Erythroblast (primary cell): ENCODE data around the gene ACTR2.

ENCODE experiments used
- DNase-seq, 2 experiments: peaks; one replicate each; lab custom pipeline; 2025; lab: John Stamatoyannopoulos, UW
- GATA1 ChIP-seq: IDR thresholded peaks from 2 replicates; pipeline ENCODE4 v1.6.1; 2011; ENCODE audit warnings: low read depth, mild to moderate bottlenecking, control low read depth, low read length, moderate library complexity
- POLR2A ChIP-seq: IDR thresholded peaks from 2 replicates; pipeline ENCODE4 v1.6.1; 2011; ENCODE audit warnings: mild to moderate bottlenecking, low read length

Gene ACTR2

DNA sequence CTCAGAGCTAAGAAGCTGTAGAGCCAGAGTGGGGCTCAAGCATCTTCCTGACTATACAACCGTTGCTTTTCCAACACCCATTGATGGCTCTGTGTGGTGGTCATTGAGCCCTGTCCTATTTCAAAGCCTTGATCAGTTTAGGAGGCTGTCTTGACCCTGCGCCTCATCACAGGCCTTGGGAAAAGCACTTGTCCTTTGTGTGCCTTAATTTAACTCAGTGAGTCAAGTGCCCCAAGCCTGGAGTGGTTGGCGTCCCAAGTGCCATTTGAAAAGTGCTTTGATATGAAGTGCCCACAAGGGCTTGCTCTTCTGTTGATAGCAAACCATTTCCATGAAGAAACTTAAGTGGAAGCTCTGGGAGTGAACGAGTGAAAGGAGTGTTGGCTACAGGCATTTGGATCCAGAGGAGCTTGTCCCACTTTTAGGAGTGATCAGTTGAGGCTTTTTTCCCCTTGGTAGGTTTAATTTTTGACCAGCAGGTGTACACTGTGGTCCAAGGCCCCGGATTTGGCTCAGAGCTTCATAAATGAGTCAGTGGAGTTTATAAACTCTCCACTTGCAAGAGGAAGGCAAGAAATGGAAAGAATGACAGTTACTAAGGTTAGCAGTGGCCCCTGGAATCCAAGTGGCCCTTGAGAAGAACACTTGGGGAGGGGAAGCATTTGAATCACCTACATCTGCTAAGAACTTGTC, 50.3 kb downstream of the ACTR2 start:
- DNase-seq: no peak
- no peak for TF ChIP-seq GATA1
- TF ChIP-seq POLR2A: no peak

DNA sequence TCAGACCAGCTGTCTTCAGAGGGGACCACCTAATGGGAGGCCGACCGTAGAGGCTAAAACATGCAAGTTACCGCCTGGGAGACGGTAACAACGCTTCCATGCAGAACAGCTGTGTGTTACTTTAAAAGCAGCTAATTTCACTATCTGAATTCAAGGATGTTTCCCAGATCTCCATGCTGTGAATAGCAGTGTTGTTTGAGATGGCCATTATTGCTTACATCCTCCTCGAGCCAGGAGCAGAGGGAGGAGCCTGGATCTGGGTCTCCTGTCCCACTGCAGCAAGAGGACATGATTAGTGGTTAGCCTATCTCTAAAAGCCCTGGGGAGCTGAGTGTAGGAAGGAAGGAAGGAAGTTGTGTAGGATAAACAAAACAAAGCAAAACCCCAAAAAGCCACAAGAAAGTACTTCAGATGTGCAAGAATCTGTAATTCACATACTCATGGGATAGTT, 50.9 kb downstream of the ACTR2 start:
- no peak for DNase-seq
- no peak for TF ChIP-seq GATA1
- no peak for TF ChIP-seq POLR2A

DNA sequence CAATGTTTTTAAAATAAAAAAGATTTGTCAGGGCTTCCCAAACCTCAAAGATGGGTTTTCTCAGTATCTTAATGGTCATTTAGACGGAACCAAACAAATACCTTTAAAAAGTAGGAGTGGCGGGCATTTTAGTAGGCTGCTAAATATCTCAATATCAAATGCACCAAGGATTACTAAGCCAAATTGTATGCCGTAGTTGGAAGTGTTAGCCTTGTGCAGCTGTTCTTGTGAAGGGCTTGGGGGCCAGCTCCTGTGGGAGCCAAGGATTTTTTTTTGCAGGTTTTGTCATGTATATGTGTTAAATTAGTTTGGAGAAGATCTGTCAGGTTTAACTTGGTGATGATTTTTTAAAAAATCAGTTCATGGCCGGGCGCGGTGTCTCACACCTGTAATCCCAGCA, 52.1 kb downstream of the ACTR2 start:
- no peak for TF ChIP-seq GATA1
- TF ChIP-seq POLR2A: no peak
- no peak for DNase-seq

DNA sequence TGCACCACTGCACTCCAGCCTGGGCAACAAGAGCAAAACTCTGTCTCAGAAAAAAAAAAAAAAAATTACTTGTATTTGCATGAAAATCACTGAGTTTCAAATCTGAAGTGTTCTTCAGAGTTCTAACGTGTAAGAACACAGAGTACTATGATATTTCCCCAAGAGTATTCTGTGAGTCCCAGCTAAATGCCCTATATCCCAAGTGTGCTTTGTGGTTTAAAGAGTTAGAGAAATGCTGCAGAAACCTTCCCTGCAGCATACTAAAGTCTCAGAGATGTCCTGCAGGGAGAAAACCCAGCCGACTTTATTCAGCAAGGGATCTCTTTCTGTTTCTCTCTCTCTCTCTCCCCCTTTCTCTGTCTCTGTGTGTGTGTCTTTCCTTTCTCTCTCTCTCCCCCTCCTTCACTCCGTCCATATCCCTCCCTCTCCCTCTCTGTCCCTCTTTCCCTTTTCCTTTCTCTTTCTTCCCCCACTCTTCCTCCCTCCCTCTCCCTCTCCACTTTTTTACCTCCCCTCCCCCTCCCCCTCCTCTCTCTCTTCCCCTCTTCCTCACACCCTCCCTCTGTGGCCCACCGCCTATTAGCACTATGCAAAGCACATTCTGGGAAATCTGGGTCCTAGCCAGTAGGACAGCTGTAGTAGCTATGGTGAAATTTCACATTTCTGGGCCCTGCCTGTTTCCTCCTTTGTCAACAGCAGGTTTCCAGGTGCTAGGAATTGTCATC, 54.2 kb downstream of the ACTR2 start:
- DNase-seq: no peak
- TF ChIP-seq GATA1: no peak
- TF ChIP-seq POLR2A: no peak

DNA sequence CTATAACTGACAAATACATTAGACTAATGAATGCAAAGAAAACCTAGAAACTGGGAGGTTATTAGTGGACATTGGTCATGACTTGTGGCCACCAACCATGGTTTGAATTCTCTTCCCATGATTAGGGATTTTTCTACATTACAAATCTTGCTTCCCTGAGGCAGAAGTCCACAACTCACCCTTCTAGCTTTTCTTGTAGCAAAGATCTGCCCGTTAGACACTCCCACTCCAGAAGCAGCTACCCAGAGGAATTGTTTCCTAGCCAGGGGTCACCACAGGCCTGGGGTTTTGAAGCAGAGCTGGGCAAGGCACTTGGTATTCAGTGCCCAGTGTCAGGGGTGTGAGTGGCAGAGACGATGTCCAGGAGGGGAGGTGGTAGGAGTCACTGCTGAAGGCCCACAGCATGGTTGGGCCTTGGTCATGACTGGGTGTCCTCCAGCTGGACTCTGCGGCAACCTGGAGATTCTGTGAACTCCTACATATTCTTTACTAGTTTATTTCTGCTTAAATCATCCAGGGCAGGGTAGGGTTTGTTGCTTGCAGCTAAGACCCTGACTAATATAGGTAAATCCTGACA, 54.9 kb downstream of the ACTR2 start:
- TF ChIP-seq GATA1: no peak
- TF ChIP-seq POLR2A: no peak
- no peak for DNase-seq

DNA sequence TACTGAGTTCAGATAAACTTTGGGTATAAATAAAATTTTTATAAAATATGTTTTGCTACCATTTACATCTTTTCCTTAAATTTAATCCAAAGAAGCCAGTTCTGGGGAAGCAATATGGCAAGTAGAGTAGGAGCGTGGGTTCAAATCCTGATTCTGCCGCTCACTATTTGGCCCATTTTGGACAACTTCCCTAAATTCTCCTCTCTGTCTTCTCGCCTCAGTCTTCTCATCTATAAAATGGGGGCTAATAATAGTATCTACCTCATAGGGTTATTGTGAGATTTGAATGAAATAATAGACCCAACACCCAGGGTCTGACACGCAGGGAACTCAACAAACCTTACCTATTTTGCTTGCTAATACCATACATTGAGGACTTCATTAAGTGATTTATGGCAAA, 59.7 kb downstream of the ACTR2 start:
- TF ChIP-seq GATA1: no peak
- no peak for TF ChIP-seq POLR2A
- DNase-seq: no peak

DNA sequence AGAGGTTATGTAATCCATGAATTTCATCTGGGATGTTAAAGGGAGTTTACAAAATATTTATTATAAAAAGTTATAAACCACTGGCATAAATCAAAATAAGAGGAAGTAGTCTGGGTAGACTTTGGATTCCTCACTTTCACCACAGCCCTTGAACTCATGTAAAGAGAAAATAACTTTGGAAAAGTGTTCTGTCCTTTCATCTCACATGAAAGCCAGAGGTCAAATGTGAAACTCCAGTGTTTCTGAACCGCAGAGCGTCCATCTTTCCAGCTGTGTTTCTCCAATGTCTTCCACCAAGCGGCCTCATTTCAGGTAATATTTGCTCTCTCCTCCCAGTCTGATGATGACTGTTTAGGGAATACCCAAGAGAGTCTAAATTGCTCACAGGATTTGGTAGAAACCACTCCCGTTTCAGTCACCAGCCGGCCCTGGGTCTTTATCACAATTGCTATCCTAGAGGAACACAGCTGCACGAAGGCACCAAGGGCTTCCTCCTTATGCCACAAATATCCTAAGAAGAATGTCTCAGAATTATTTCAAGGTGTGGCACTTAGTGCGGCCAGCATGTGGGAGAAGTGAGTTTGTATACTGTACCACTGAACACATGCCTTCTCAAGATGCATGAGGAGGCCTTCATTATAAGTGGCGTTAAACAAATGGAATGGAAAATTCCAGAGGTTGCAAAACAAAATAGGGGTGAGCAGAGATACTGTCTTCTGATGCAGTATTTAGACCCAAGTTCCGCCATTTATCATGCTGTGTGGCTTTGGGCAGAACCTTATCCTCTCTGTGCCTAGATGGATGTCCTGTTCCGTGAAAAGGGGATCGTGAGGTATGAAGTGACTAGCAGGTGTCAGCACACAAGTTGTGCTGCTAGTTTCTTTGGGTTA, 63.8 kb downstream of the ACTR2 start:
- TF ChIP-seq POLR2A: no peak
- TF ChIP-seq GATA1: no peak
- no peak for DNase-seq

DNA sequence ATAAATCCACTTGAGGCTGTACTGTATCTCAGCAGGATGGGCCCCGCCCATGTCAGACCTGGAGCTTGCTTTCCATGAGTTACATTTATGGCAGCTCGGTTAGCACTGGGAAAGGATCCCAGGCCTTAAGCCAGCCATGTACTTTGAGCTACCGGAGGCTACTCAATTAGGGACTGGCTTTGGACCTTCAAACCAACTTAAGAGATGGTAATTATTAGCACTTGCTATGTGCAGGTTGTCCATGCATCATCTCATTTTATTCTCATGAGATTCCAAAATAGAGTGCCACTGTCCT, 64.4 kb downstream of the ACTR2 start:
- DNase-seq: no peak
- TF ChIP-seq POLR2A (no peak), GATA1 (no peak)

DNA sequence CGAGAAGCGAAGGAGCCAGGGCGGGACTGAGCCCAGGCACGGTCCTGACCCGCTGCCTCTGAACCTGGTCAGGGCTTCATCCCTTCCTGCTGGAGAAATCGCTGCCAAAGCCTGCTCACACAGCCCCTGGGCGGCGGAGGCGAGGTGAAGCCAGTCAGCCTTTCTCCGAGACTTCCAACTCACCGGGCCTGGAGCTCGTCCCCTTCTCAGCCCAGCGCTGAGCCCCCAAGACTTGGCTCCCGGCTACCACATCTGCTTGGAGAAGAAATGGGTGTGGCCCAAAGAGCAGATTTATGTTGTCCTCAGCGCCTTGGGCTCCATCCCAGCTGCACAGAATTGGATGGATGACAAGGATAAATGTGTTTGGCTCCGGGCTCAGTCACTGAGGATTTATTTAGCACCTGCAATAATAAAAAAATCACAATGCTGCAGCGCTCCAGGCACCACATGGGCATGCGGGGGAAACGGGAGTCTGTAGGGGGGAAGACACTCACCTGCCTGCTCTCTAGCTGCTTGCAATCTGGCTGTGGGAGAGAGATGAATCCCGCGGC, 64.9 kb downstream of the ACTR2 start:
- TF ChIP-seq GATA1: no peak
- DNase-seq: no peak

DNA sequence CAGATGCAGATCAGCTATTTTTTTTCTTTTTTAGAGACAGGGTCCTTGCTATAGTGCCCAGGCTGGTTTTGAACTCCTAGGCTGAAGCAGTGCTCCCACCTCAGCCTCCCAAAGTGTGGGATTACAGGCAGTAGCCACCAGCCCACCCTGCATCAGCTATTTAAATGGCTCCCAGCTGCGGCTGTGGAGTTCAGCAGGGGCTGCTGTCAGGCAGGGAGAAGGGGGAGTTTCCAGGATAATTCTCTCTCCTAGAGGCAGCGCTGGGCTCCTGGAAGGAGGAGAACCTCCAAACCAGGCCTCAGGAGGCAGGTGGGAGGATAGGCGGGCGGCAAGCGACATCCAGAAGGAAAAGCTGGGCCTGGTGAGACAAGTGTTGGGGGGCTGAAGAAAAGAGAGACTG, 65.7 kb downstream of the ACTR2 start:
- TF ChIP-seq POLR2A: no peak
- TF ChIP-seq GATA1: no peak
- DNase-seq: no peak

DNA sequence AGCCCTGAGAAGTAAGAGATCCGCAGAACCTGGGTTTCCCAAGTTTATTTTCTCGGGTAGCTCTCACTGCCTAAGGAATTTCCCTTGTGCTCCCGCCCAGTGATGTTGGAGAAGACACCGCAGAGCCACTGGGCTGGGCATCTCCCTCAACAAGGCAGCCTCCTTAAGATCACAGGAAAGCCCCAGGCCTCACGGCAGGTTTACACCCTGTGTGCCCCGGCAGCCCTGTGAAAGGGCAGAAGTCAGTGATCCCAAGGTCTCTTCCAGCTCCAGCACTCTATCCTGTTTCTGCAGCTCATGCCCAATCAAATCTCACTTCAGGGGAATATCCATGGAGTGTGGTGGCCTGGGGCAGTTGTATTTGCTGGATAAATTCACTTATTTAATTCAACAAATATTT, 66.5 kb downstream of the ACTR2 start:
- TF ChIP-seq POLR2A (no peak), GATA1 (no peak)

DNA sequence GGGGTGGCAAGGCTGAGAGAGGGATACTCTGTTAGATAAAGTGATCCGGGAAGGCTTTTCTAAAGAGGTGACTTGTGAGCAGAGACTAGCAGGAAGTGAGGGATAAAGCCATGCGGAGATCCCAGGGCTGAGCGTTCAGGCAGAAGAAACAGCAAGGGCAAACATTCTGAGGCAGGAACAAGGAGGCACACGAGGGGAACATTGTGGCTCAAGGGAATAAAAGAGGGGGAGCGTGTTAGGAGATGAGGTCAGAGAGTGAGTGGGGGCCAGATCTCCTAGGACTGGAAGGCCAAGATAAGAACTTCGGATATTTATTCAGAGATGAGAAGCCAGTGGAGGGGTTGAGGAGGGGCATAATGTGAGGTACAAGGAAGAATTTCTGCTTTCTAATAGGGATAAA, 67.1 kb downstream of the ACTR2 start:
- no peak for TF ChIP-seq POLR2A
- TF ChIP-seq GATA1: no peak

More for the DNA sequence above, 66.5 kb downstream of the ACTR2 start:
- DNase-seq: no peak

DNA sequence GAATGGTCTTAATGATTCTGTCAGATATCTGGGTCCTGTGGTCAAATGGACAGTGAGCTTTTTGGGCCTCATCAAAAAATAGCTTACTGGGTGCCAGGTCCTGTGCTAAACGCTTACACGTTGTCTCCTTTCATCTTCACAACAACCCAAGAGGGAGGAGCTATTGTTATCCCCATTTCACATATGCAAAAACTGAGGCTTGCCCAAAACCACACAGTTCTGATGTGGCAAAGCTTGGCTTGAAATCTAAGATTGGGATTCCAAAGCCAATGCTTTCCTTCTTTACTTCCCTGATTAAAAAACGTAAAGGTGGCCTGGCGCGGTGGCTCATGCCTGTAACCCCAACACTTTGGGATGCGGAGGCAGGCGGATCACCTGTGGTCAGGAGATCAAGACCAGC, 69.3 kb downstream of the ACTR2 start:
- TF ChIP-seq POLR2A (no peak), GATA1 (no peak)
- no peak for DNase-seq

More for the DNA sequence above, 67.1 kb downstream of the ACTR2 start:
- peak in 1 of 2 experiments; percentile 11 for DNase-seq
